Effector CD8-positive, alpha-beta T cell (primary cell): ENCODE measurements around the gene TRPC5OS.

Source experiments
- DNase-seq: peaks from one replicate; lab custom pipeline; 2025; lab: John Stamatoyannopoulos, UW

TRPC5OS gene

GRCh38 chrX:111896148-111896547 lies 20.2 kb downstream of the TRPC5OS start:
- DNase-seq, result no peak

DNA sequence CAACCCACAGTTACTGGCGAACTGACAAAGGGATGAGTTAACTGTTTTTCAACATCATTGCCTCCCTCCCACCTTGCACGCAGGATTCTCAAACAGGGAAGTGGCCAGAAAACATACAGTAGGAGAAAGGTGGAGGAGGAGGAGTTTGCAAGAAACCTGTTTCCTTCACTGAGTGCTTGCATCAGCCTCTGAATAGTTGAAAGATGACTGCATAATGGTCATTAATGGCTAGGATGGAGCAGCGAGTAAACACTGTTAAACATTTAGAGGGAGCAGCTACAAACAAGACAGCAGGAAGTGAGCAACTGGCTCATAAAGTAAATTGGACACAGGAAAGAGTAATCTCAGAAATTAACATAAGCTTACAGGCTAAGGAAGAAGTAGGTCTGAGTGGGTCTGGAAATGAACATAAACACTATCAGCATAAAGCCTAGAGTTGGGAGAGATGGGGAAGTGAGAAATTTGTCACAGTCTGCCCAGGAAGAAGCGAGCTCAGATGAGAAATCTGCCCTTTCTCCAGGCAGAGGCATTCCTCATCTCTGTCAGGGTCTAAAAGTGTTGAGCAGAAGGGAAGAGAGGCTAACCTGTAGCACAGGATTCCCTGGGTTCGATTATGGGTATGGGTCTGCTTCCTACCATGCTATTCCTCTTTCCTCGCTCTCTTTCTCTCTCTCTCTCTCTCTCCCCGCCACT lies 38.6 kb downstream of the TRPC5OS start:
- no peak for DNase-seq

- DNase-seq, result no peak
Observed at GRCh38 chrX:111917591-111917990, 41.6 kb downstream of the TRPC5OS start.

DNA sequence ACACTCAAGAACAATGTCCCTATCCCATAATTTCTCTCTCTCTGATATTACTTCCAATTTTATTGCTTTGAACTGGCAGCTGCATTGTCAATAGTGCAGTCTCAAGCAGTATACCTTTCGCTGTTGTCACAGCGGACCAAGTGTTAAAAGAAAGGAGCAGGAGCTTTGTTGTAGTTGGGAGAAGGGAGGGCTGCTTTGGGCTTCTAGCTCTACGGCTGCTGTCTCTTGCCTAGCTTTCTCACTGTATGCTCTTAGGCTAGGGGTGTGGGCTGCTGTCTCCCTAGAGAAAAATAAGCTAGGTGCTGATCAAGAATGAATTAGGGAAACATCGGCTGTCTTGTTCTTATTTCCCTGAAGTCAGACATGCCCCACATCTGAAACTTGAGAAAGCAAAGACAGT lies 52.5 kb downstream of the TRPC5OS start:
- DNase-seq, result no peak
